Activated CD4-positive, alpha-beta memory T cell treated with anti-CD3 and anti-CD28 coated beads for 36 hours (primary cell): Measurements from ENCODE around the gene KLF16. TPM values are rescaled to one million over a fixed set of nuclear protein-coding genes. Genes with fewer than 3 reads are reported as not detected.
"Not testable (repeated sequence)": the region's sequence is repeated elsewhere in the genome, so short reads cannot be mapped to it uniquely, and the experiment has no call there.

ENCODE experiments used
- CTCF ChIA-PET: fragments of 350-600 bp; sonication (Branson Sonifier 250); formaldehyde crosslinking; loops from one replicate; lab custom pipeline; 2021; ENCODE audit warnings: antibody characterized with exemption, inconsistent platforms; lab: Charles Lee
- POLR2A ChIA-PET: fragments of 350-600 bp; sonication (Branson Sonifier 250); formaldehyde crosslinking; loops from one replicate; lab custom pipeline; 2021; ENCODE audit warnings: antibody characterized with exemption; lab: Charles Lee
- DNase-seq: peaks from one replicate; pipeline ENCODE4 v3.0.0-alpha.2; 2020
- H3K27ac Mint-ChIP-seq: one replicate; pipeline ENCODE4 v1.8.0; 2021; ENCODE audit warnings: mixed read lengths
- H3K27me3 Mint-ChIP-seq: one replicate; pipeline ENCODE4 v1.8.0; 2021; ENCODE audit warnings: mixed read lengths
- H3K36me3 Mint-ChIP-seq: one replicate; pipeline ENCODE4 v1.8.0; 2021; ENCODE audit warnings: mixed read lengths
- H3K4me1 Mint-ChIP-seq: one replicate; pipeline ENCODE4 v1.8.0; 2021; ENCODE audit warnings: low read depth, mixed read lengths
- H3K4me3 Mint-ChIP-seq: one replicate; pipeline ENCODE4 v1.8.0; 2021; ENCODE audit warnings: mild to moderate bottlenecking, mixed read lengths
- H3K9me3 Mint-ChIP-seq: one replicate; pipeline ENCODE4 v1.8.0; 2021; ENCODE audit warnings: mixed read lengths
- intact Hi-C: fragments of 100-400 bp; cut with micrococcal nuclease; formaldehyde crosslinking; loops from one replicate; pipeline ENCODE4 v1.15.1; 2023
- total RNA-seq, 2 experiments: library from RNA; stranded (reverse); gene quantifications; one replicate each; pipeline ENCODE4 v1.2.3, GENCODE V29; 2021

The KLF16 gene
- total RNA-seq, 2 experiments from 2014 or later = 23.3 to 24.2 TPM

DNA sequence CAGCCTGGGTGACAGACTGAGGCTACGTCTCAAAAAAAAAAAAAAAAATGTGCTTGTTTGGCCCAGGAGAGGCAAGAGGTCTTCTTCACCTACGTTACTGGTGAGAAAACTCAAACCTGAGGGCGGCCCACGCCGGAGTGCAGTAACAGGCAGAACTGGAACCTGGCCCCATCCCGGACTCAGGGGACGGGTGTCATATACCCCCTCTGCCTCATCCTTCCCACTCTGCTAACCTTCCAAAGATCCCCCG is 41.4 kb upstream of the KLF16 start:
- H3K36me3 Mint-ChIP-seq = peaks cover 2% of the 10 kb centered on the region
- intact Hi-C loops = loop anchor here (1.0 kb wide), 3 partner anchors 19 to 40 kb away; partner anchors contain the start of gene ABHD17A
- H3K4me1 Mint-ChIP-seq = peaks cover 35% of the 10 kb centered on the region
- peak overlapping the region; percentile 78 for H3K4me3 Mint-ChIP-seq
- CTCF ChIA-PET = interaction anchor here (1.0 kb wide), 1 partner anchor 25 kb away, joined by 5 read pairs; no protein-coding TSS in a partner anchor
- H3K27me3 Mint-ChIP-seq = no peaks in the 10 kb centered on the region
- POLR2A ChIA-PET = no interaction called here
- DNase-seq = no peak
- H3K27ac Mint-ChIP-seq = peak overlapping the region; percentile 82
- no peaks in the 10 kb centered on the region for H3K9me3 Mint-ChIP-seq

DNA sequence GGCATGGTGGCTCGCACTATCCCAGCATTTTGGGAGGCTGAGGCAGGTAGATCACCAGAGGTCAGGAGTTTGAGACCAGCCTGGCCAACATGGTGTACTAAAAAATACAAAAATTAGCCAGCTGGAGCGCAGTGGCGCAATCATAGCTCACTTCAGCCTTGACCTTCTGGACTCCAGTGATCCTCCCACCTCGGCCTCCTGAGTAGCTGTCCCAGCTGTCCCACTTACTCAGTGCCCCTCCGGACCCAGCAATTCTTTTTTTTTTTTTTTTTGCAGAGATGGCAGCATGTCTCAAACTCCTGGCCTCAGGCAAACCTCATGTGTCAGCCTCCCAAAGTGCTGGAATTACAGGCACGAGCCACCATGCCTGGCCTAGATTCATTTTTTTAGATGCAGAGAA is 39.5 kb upstream of the KLF16 start:
- ChIA-PET CTCF (interaction anchor here (0.7 to 1.1 kb wide), 2 partner anchors 28 to 38 kb away, joined by 3 read pairs; no protein-coding TSS in a partner anchor), POLR2A (interaction anchor here (0.6 to 1.0 kb wide), 2 partner anchors 30 to 47 kb away, joined by 3 read pairs; no protein-coding TSS in a partner anchor)
- Mint-ChIP-seq H3K4me1 (peaks cover 27% of the 10 kb centered on the region), H3K27ac (peak overlapping the region; percentile 69), H3K27me3 (no peaks in the 10 kb centered on the region), H3K9me3 (no peaks in the 10 kb centered on the region), H3K36me3 (peaks cover 2% of the 10 kb centered on the region), H3K4me3 (no peak overlapping the region)
- intact Hi-C loops = no loop called here
- no peak for DNase-seq

DNA sequence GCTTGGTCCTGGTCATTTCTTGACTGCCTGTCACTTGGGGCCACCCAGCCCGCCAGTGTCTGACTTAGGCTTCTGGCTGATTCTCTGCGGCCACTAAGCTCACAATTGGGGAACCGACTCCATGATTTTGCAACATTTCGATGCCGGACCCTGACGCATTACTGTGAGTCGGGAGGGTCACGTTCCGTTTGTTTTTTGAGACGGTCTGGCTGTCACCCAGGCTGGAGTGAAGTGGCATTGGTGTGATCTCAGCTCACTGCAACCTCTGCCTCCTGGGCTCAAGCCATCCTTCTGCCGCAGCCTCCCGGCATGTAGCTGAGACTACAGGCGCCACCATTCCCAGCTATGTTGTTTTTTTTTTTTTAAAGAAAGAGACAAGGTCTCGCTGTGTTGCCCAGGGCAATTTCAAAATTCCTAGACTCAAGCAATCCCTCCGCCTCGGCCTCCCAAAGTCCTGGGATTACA is 38.6 kb upstream of the KLF16 start:
- no peak for DNase-seq
- POLR2A ChIA-PET = no interaction called here
- H3K9me3 Mint-ChIP-seq = no peaks in the 10 kb centered on the region
- H3K36me3 Mint-ChIP-seq = no peaks in the 10 kb centered on the region
- H3K27ac Mint-ChIP-seq = no peak overlapping the region
- H3K27me3 Mint-ChIP-seq = no peaks in the 10 kb centered on the region
- intact Hi-C loops = no loop called here
- H3K4me3 Mint-ChIP-seq = no peak overlapping the region
- peaks cover 35% of the 10 kb centered on the region for H3K4me1 Mint-ChIP-seq
- CTCF ChIA-PET = no interaction called here

DNA sequence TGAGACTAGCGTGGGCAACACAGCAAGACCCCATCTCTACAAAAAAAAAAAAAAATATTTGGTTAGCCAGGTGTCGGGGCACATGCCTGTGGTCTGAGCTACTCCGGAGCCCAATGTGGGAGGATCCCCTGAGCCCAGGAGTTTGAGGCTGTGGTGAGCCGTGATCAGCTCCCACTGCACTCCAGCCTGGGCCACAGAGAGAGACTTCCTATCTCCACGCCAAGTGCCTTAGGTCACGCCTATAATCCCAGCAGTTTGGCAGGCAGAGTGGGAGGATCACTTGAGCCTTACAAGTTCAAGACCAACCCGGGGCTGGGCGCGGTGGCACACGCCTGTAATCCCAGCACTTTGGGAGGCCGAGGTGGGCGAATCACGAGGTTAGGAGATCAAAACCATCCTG is 33.1 kb upstream of the KLF16 start:
- H3K9me3 Mint-ChIP-seq = no peaks in the 10 kb centered on the region
- H3K27me3 Mint-ChIP-seq = no peaks in the 10 kb centered on the region
- H3K27ac Mint-ChIP-seq = peak overlapping the region; percentile 98
- DNase-seq = no peak
- ChIA-PET POLR2A (interaction anchor here (0.6 to 3.4 kb wide), 5 partner anchors 12 to 444 kb away, joined by 3 to 20 read pairs (median 4); partner anchors contain the start of gene ABHD17A), CTCF (interaction anchor here (0.6 to 1.8 kb wide), 5 partner anchors 19 to 86 kb away, joined by 3 to 12 read pairs (median 4); no protein-coding TSS in a partner anchor)
- H3K4me3 Mint-ChIP-seq = peak overlapping the region; percentile 84
- H3K36me3 Mint-ChIP-seq = no peaks in the 10 kb centered on the region
- H3K4me1 Mint-ChIP-seq = peaks cover 26% of the 10 kb centered on the region
- intact Hi-C loops = no loop called here

DNA sequence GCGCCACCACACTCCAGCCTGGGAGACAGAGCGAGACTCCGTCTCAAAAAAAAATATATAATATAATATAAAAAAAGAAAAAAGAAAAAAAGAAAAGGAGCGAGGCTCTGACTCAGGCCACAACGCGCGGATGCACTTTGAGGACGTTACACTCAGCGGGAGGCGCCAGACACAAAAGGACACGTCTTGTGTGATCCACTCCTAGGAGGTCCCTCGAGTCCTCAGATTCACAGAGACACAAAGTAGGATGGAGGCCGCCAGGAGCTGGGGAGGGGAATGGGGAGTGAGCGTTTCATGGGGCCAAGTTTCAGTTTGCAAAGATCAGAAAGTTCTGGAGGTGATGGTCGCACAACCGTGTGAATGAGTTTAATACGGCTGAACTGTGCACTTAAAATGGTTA is 30.4 kb upstream of the KLF16 start:
- Mint-ChIP-seq H3K4me3 (no peak overlapping the region), H3K36me3 (no peaks in the 10 kb centered on the region), H3K4me1 (peaks cover 26% of the 10 kb centered on the region), H3K27ac (peak overlapping the region; percentile 11), H3K9me3 (no peaks in the 10 kb centered on the region), H3K27me3 (no peaks in the 10 kb centered on the region)
- POLR2A ChIA-PET = no interaction called here
- no peak for DNase-seq
- intact Hi-C loops = no loop called here
- CTCF ChIA-PET = no interaction called here

DNA sequence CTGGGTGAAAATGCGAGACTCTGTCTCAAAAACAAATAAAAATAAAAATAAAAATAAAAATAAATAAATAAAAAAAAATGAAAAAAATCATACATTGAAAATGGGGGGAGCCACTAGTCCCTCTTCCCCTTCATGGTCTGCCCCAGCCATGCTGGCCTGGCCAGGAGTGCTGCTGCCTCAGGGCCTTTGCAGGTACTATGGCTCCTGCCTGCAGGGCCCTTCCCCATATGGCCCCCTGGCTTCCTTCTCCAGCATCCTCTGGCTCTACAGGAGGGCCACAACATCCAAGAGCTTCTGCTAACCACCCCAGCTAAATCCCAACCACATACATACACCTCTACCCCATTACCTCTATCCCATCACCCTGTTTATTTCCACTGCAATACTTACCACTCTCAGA is 26.5 kb upstream of the KLF16 start:
- H3K4me3 Mint-ChIP-seq = no peak overlapping the region
- no peak for DNase-seq
- intact Hi-C loops = no loop called here
- no peaks in the 10 kb centered on the region for H3K9me3 Mint-ChIP-seq
- H3K27me3 Mint-ChIP-seq = no peaks in the 10 kb centered on the region
- no peaks in the 10 kb centered on the region for H3K36me3 Mint-ChIP-seq
- ChIA-PET CTCF (interaction anchor here (0.5 to 1.2 kb wide), 2 partner anchors 14 to 114 kb away, joined by 3 to 4 read pairs; no protein-coding TSS in a partner anchor), POLR2A (no interaction called here)
- peaks cover 2% of the 10 kb centered on the region for H3K4me1 Mint-ChIP-seq
- H3K27ac Mint-ChIP-seq = peak overlapping the region; percentile 59

DNA sequence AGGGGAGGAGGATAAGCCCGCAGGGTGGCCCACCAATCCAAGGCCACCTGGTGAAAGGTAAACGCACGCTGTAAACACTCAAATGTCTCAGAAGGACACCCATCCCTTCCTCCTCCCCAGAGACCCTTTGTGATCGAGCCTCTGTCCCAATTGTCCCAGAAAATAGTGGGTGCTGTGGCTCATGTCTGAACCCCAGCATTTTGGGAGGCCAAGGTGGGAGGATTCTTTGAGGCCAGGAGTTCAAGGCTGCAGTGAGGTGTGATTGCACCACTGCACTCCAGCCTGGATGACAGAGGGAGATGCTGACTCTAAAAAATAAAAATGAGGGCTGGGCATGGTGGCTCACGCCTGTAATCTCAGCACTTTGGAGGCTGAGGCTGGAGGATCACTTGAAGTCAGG is 25.0 kb upstream of the KLF16 start:
- Mint-ChIP-seq H3K4me3 (no peak overlapping the region), H3K4me1 (peaks cover 8% of the 10 kb centered on the region), H3K27me3 (no peaks in the 10 kb centered on the region), H3K36me3 (peaks cover 11% of the 10 kb centered on the region), H3K27ac (no peak overlapping the region), H3K9me3 (no peaks in the 10 kb centered on the region)
- intact Hi-C loops = no loop called here
- no peak for DNase-seq
- ChIA-PET POLR2A (no interaction called here), CTCF (interaction anchor here (1.2 kb wide), 1 partner anchor 9 kb away, joined by 3 read pairs; no protein-coding TSS in a partner anchor)

DNA sequence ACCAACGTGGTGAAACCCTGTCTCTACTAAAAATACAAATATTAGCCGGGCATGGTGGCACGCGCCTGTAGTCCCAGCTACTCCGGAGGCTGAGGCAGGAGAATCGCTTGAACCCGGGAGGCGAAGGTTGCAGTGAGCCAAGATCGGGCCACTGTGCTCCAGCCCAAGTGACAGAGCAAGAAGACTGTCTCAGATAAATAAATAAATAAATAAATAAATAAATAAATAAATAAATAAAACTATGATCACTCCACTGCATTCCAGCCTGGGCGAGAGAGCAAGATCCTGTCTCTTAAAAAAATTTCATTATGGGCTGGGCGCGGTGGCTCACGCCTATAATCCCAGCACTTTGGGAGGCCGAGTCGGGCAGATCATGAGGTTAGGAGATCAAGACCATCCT is 23.0 kb upstream of the KLF16 start:
- H3K27ac Mint-ChIP-seq, H3K27me3 Mint-ChIP-seq, H3K4me3 Mint-ChIP-seq, DNase-seq, H3K9me3 Mint-ChIP-seq, intact Hi-C loops: not testable (repeated sequence)
- Mint-ChIP-seq H3K4me1 (peaks cover 23% of the 10 kb centered on the region), H3K36me3 (peaks cover 16% of the 10 kb centered on the region)
- POLR2A ChIA-PET = interaction anchor here (2.4 kb wide), 1 partner anchor 11 kb away, joined by 20 read pairs; no protein-coding TSS in a partner anchor
- CTCF ChIA-PET = interaction anchor here (1.1 kb wide), 1 partner anchor 11 kb away, joined by 3 read pairs; no protein-coding TSS in a partner anchor

DNA sequence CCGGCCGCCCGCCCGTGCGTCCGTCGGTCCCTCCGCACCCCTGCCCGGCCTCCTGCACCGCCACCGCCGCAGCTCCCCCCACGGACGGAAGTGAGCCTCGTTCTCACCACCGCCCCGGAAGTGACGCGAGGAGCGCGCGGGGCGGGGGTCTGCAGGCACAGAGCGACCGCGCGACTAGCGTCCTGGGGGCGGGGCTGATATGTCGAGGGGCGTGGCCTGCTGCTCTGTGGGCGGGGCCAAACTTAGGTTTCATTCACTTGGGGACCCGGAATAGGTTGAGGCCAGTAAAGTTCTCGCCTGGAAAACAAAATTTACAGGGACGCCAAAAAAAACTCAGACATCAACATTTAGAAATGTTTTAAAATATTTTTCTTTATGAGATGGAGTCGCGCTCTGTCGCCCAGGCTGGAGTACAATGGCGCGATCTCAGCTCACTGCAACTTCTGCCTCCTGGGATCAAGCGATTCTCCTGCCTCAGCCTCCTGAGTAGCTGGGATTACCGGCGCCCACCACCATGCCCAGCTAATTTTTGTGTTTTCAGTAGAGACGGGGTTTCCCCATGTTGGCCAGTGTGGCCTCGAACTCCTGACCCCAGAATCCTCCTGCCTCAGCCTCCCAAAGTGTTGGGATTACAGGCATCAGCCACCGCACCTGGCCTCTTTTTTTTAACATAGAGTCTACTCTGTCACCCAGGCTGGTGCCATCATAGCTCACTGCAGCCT is 22.2 kb upstream of the KLF16 start, which contains the start of gene ABHD17A:
Gene ABHD17A, minus strand, starts transcription at position 99 of the 722 bp plus-strand sequence. CDS start 3,930 bp downstream, outside the sequence.
- Mint-ChIP-seq H3K27ac (peak within 1 kb of the TSS; percentile 98), H3K36me3 (peaks cover 16% of the 10 kb centered on the region), H3K4me3 (peak within 1 kb of the TSS; percentile 95), H3K4me1 (peaks cover 26% of the 10 kb centered on the region)
- DNase-seq = peak; percentile 97
- H3K9me3 Mint-ChIP-seq, H3K27me3 Mint-ChIP-seq: not testable (repeated sequence)
- ChIA-PET POLR2A (interaction anchor here (1.0 to 2.4 kb wide), 4 partner anchors 9 to 21 kb away, joined by 3 to 20 read pairs (median 4); partner anchors contain the start of genes ADAT3 and SCAMP4), CTCF (interaction anchor here (0.7 to 3.3 kb wide), 6 partner anchors 10 to 20 kb away, joined by 3 to 19 read pairs (median 5); no protein-coding TSS in a partner anchor)
- intact Hi-C loops = loop anchor here (1.0 kb wide), 2 partner anchors 12 to 20 kb away; partner anchors contain the start of genes ADAT3 and SCAMP4

DNA sequence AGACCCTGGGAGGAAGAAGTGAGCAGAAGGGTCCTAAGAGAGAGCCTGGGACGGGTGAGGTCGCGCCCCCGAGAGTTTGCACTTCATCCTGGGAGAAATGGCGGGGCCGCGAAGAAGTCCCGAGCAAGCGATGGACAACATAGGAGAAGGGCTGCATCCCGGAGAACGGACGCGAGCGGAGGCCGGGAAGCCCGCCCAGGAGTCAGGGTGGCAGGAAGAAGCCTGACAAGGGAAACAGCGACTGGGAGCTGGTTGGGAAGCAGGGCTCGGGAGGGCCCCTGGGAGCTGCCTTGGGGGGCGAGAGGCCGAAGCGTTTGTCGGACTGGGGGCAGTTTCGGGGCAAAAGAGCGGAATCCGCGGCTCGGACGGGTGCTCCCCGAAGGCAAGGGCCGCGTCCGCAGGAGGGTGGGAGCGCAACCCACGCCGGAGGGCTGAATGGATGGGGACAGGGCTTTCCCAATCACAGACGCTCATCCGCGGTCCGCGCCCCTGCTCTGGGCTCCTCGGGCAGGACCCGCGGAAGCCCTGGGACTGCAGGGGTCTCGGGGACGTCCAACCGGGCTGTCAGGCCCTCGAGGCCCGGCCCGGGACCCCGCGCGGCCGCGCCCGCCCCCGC is 21.4 kb upstream of the KLF16 start:
- Mint-ChIP-seq H3K36me3 (peaks cover 16% of the 10 kb centered on the region), H3K27ac (peak overlapping the region; percentile 98), H3K9me3 (no peaks in the 10 kb centered on the region), H3K4me1 (peaks cover 27% of the 10 kb centered on the region), H3K27me3 (no peaks in the 10 kb centered on the region), H3K4me3 (peak overlapping the region; percentile 95)
- CTCF ChIA-PET = interaction anchor here (0.7 to 3.3 kb wide), 5 partner anchors 9 to 20 kb away, joined by 3 to 19 read pairs (median 6); no protein-coding TSS in a partner anchor
- intact Hi-C loops = loop anchor here (1.0 to 5.0 kb wide), 4 partner anchors 9 to 197 kb away; partner anchors contain the start of genes ADAT3 and SCAMP4
- DNase-seq = no peak
- POLR2A ChIA-PET = interaction anchor here (1.0 to 2.4 kb wide), 6 partner anchors 9 to 28 kb away, joined by 3 to 20 read pairs (median 4); partner anchors contain the start of genes ADAT3 and SCAMP4

DNA sequence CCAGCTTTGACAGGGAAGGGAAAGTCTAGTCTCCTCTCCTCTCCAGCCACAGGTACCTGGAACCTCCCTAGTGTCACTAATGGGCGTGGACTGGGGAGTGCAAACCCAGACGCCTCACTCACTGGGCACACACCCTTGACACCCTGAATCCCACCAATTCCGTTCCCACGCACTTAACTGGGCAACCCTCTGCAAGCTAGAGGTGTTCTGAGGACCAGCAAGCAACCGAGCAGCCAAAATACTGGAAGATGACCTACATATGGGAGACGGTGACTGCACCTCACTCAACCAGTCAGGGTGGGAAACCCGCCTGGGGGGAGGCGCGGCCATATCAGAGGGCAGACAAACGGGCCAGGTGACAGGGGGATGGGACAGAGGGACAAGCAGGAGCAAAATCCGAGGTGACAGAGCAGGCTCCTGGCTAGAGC is 20.9 kb upstream of the KLF16 start:
- CTCF ChIA-PET = interaction anchor here (1.2 to 3.3 kb wide), 4 partner anchors 9 to 44 kb away, joined by 3 to 19 read pairs (median 6); no protein-coding TSS in a partner anchor
- peak overlapping the region; percentile 98 for H3K27ac Mint-ChIP-seq
- H3K27me3 Mint-ChIP-seq = no peaks in the 10 kb centered on the region
- POLR2A ChIA-PET = interaction anchor here (1.0 to 2.4 kb wide), 6 partner anchors 8 to 27 kb away, joined by 3 to 20 read pairs (median 4); partner anchors contain the start of genes ADAT3 and SCAMP4
- intact Hi-C loops = loop anchor here (1.0 to 5.0 kb wide), 2 partner anchors 8 to 198 kb away; no protein-coding TSS in a partner anchor
- H3K9me3 Mint-ChIP-seq = no peaks in the 10 kb centered on the region
- peaks cover 16% of the 10 kb centered on the region for H3K36me3 Mint-ChIP-seq
- peak overlapping the region; percentile 95 for H3K4me3 Mint-ChIP-seq
- H3K4me1 Mint-ChIP-seq = peaks cover 27% of the 10 kb centered on the region
- DNase-seq = peak; percentile 60
